GM12872 (cell line): ENCODE data around the gene PLXNA4.

Source experiments
- TF ChIP-seq, protein P1 (sequence below): IDR thresholded peaks from 3 replicates; pipeline ENCODE4 v1.5.1; 2011; ENCODE audit warnings: low read depth, mild to moderate bottlenecking, low read length, moderate library complexity; ENCODE audit not compliant: insufficient read depth

Gene PLXNA4

DNA sequence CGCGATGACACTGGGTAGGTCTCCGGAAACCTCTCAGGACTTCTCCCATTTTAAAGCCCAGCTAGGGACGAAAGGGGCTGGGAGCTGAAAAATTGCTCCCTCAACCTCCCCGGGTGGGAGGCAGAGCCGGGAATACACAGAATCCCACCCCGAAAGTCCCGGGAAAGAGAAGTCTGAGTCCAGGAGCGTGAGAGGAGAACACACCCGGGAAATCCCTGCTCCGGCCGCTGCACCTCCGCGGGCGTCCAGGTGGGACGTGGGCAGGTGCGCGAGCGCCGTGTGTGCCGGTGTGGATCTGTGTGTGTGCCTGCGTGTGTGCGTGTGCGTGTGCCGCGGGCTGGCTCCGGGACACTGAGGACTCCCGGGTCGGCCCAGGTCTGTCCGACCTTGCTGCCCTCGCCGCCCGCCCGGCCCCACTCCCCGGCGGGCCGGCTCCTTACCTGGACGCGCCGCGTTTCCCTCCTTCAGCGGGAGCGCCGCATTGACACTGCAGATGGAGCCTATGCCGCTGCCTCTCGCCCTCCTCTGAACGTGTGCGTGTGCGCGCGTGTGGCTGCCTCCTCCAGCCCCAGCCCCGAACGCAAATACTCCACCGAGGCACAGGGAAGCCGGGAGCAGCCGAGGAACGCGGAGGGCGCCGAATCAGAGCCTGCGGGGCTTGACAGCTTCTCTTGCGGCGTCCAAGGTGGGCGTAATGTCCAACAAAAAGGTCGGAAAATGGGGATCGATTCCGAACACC, at the start of gene PLXNA4:
Gene PLXNA4, minus strand, starts transcription at position 489 of the 739 bp plus-strand sequence. CDS start 67,777 bp downstream, outside the sequence.
- TF ChIP-seq, protein P1, sequence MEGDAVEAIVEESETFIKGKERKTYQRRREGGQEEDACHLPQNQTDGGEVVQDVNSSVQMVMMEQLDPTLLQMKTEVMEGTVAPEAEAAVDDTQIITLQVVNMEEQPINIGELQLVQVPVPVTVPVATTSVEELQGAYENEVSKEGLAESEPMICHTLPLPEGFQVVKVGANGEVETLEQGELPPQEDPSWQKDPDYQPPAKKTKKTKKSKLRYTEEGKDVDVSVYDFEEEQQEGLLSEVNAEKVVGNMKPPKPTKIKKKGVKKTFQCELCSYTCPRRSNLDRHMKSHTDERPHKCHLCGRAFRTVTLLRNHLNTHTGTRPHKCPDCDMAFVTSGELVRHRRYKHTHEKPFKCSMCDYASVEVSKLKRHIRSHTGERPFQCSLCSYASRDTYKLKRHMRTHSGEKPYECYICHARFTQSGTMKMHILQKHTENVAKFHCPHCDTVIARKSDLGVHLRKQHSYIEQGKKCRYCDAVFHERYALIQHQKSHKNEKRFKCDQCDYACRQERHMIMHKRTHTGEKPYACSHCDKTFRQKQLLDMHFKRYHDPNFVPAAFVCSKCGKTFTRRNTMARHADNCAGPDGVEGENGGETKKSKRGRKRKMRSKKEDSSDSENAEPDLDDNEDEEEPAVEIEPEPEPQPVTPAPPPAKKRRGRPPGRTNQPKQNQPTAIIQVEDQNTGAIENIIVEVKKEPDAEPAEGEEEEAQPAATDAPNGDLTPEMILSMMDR, result no peak

- TF ChIP-seq, protein P1, result no peak
Observed at GRCh38 chr7:132625651-132626050, 49.4 kb upstream of the PLXNA4 start.

- TF ChIP-seq, protein P1, result no peak
Observed at GRCh38 chr7:132622081-132622480, 45.8 kb upstream of the PLXNA4 start.

GRCh38 chr7:132619967-132620366, 43.7 kb upstream of the PLXNA4 start:
- TF ChIP-seq, protein P1, result no peak

DNA sequence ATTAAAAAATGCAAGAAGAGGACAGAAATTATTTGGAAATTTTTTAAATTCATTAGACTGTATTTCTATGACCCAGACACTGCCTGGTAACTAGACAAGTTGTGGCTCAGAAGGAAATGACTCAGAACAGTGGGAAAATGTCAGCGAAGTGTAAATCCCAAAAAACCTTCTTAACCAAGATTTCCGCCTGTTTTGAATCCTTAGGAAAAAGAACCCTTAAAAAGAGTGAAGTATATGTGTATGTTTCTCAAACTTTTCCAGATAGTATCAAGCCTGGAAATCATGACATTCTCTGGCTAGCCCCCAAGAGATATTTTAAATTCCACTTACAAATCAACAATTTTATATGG, 42.7 kb upstream of the PLXNA4 start:
- TF ChIP-seq, protein P1, result no peak

DNA sequence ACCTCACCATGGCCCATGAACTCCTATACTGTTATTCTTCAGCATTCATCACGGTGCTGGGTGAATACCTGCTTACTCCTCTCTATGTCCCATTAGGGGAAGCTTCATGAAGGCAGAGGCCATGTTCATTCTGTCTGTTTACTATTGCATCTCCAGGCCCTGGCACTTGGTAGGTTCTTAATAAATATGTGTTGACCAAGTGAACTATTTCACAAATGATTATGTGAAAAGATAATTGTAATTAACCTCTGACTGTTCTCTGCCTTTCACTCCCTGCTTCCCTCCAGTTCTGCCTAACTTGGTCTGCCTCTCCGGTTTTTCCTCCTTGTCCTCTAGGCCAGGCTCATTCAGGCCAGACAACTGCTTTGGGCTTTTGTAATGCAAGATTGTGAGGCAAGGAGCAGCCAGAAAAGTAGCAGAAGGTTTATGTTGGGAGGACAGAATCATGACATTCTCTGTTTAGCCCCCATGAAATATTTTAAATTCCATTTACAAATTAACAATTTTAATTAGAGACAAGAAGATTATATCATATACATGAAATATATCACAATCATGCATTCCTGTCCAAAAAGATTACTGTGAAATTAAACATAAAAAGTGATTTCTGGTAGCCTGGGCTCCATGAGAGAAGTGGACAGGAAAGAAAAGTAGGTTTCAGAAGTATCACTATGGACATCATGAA, 42.1 kb upstream of the PLXNA4 start:
- TF ChIP-seq, protein P1, result no peak

DNA sequence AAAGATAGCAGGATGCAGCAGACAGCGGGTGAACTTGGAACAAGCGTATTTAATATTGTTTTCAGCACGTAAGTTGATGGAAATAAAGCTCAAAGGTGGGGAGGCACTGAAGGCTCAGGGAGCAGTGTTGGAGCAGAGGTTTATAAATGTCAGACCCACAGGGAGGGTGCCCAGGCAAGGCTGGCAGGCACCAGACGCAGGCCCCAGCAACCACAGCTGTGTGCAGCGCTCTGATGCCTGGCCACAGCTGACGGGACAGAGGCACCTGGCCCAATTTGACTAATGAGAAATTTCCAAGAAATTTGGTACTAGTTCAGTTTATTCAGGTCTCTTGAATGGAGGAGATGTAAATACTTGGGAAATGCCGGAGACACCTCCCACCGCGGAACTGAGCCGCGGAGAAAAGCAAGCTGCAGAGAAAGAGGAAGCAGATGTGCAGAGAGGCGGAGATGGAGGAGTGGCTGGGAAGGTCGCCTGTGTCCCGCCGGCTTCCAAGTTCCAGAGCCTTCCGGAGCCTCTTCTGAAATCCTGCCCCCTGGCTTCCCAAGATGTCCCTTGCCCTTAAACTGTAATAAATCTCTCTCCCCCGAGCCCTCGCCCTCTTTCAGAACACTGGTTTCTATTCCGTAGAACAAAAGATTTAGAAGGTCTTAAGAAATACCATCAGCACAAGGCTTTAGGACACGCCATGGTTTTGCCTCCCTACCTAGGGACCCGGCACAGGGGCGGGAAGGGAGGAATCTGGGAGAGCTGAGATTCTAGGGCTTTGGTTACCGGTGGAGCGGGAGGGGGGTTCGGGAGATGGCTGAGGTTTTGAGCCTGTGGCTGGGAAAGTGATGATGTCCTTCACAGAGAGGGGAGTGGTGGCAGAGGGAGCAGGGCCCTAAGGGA, 38.4 kb upstream of the PLXNA4 start:
- TF ChIP-seq, protein P1, result no peak
